ENCODE measurements around the gene UBE2H. TPM values are rescaled to one million over a fixed set of nuclear protein-coding genes. Genes with fewer than 3 reads are reported as not detected.

The UBE2H gene
- total RNA-seq, 4 donors from 2014 or later, result 49.5 to 90.9 (median 57.1) TPM

- WGBS, result 75% methylated on average over 3 of the region's 3 CpGs
- no peaks in the 10 kb centered on the region for H3K36me3 ChIP-seq
- TF ChIP-seq POLR2A (IDR thresholded peaks at IDR 0.05), result no peak
- TF ChIP-seq, protein P1, sequence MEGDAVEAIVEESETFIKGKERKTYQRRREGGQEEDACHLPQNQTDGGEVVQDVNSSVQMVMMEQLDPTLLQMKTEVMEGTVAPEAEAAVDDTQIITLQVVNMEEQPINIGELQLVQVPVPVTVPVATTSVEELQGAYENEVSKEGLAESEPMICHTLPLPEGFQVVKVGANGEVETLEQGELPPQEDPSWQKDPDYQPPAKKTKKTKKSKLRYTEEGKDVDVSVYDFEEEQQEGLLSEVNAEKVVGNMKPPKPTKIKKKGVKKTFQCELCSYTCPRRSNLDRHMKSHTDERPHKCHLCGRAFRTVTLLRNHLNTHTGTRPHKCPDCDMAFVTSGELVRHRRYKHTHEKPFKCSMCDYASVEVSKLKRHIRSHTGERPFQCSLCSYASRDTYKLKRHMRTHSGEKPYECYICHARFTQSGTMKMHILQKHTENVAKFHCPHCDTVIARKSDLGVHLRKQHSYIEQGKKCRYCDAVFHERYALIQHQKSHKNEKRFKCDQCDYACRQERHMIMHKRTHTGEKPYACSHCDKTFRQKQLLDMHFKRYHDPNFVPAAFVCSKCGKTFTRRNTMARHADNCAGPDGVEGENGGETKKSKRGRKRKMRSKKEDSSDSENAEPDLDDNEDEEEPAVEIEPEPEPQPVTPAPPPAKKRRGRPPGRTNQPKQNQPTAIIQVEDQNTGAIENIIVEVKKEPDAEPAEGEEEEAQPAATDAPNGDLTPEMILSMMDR (IDR thresholded peaks at IDR 0.05), result no peak
- no peak for TF ChIP-seq EP300 (IDR thresholded peaks at IDR 0.05)
- TF ChIP-seq POLR2AphosphoS5 (IDR thresholded peaks at IDR 0.05), result no peak
- no peak overlapping the region for H3K27ac ChIP-seq
- no peak overlapping the region for H3K4me3 ChIP-seq
- peaks cover 49% of the 10 kb centered on the region for H3K4me1 ChIP-seq
- H3K9me3 ChIP-seq, result no peaks in the 10 kb centered on the region
- no peak for DNase-seq (ENCODE audit: low spot score in 2 of 2)
- no peaks in the 10 kb centered on the region for H3K27me3 ChIP-seq
Observed at GRCh38 chr7:129947049-129947448, 5.7 kb downstream of the UBE2H start.

DNA sequence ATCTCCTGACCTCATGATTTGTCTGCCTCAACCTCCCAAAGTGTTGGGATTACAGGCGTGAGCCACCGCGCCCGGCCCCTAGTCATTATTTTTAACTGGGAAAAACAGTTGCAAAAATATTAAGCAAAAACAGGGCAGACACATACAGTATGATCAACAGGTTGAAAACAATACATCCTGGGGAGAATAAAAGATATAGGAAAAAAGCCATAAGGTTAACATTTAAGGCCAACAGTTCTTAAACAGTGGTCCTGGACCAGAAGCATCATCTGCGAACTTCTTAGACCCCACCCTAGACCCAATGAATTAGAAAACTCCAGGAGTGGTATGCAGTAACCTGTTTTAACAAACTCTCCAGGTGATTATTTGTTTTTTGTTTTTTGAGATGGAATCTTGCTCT, 6.5 kb downstream of the UBE2H start:
- Histone ChIP-seq H3K4me3 (no peak overlapping the region), H3K36me3 (no peaks in the 10 kb centered on the region), H3K27ac (no peak overlapping the region), H3K9me3 (no peaks in the 10 kb centered on the region), H3K4me1 (peaks cover 46% of the 10 kb centered on the region), H3K27me3 (no peaks in the 10 kb centered on the region)
- TF ChIP-seq POLR2A (IDR thresholded peaks at IDR 0.05) (no peak), POLR2AphosphoS5 (IDR thresholded peaks at IDR 0.05) (no peak), EP300 (IDR thresholded peaks at IDR 0.05) (no peak)
- TF ChIP-seq, protein P1 (IDR thresholded peaks at IDR 0.05), result no peak
- WGBS, result 100% methylated on average over 5 of the region's 5 CpGs
- no peak for DNase-seq (ENCODE audit: low spot score in 2 of 2)

DNA sequence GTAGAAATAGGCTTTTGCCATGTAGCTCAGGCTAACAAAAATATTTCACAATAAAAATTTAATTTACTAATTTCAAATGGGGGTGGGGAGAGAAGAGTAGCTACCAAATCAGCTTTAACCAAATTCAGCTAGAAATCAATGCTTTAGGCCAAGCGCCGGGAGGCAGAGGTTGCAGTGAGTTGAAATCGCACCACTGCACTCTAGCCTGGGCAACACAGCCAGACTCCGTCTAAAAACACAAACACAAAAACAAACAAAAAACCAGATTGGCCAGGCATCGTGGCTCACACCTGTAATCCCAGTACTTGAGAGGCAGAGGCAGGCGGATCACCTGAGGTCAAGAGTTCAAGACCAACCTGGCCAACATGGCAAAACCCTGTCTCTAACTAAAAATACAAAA, 9.4 kb downstream of the UBE2H start:
- peak in 1 of 2 donors; percentile 31 for DNase-seq (ENCODE audit: low spot score in 2 of 2)
- no peaks in the 10 kb centered on the region for H3K27me3 ChIP-seq
- 93% methylated on average over 6 of the region's 6 CpGs for WGBS
- H3K4me1 ChIP-seq, result peaks cover 16% of the 10 kb centered on the region
- no peaks in the 10 kb centered on the region for H3K36me3 ChIP-seq
- H3K9me3 ChIP-seq, result no peaks in the 10 kb centered on the region
- no peak overlapping the region for H3K4me3 ChIP-seq
- H3K27ac ChIP-seq, result no peak overlapping the region
- TF ChIP-seq POLR2AphosphoS5 (IDR thresholded peaks at IDR 0.05) (no peak), POLR2A (IDR thresholded peaks at IDR 0.05) (no peak), EP300 (IDR thresholded peaks at IDR 0.05) (no peak)
- TF ChIP-seq, protein P1 (IDR thresholded peaks at IDR 0.05), result no peak

- H3K27me3 ChIP-seq, result no peaks in the 10 kb centered on the region
- no peak overlapping the region for H3K27ac ChIP-seq
- WGBS, result 81% methylated on average over 2 of the region's 2 CpGs
- H3K4me3 ChIP-seq, result no peak overlapping the region
- no peaks in the 10 kb centered on the region for H3K36me3 ChIP-seq
- H3K4me1 ChIP-seq, result no peaks in the 10 kb centered on the region
- no peaks in the 10 kb centered on the region for H3K9me3 ChIP-seq
- no peak for TF ChIP-seq EP300 (IDR thresholded peaks at IDR 0.05)
- TF ChIP-seq, protein P1 (IDR thresholded peaks at IDR 0.05), result no peak
- no peak for TF ChIP-seq POLR2A (IDR thresholded peaks at IDR 0.05)
- no peak for TF ChIP-seq POLR2AphosphoS5 (IDR thresholded peaks at IDR 0.05)
- DNase-seq (ENCODE audit: low spot score in 2 of 2), result no peak
Observed at GRCh38 chr7:129940329-129940728, 12.4 kb downstream of the UBE2H start.

DNA sequence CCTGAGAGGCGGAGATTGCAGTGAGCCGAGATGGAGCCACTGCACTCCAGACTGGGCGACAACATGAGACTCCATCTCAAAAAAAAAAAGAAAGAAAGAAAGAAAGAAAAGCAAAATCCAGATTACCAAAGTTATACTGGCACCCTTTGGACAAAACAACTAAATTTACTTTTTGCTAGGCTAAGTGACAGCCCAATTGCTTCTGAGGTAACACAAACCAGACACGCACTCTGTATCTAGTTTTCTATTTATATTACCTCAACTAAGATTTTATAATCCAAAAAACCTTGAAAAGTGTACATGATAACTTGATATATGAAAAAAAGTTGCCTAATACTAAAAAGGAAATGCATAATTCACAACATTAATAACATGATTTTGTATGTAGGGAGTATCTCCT, 12.9 kb downstream of the UBE2H start:
- Histone ChIP-seq H3K27ac (no peak overlapping the region), H3K36me3 (no peaks in the 10 kb centered on the region), H3K9me3 (no peaks in the 10 kb centered on the region), H3K4me3 (no peak overlapping the region), H3K27me3 (no peaks in the 10 kb centered on the region), H3K4me1 (no peaks in the 10 kb centered on the region)
- TF ChIP-seq EP300 (IDR thresholded peaks at IDR 0.05) (no peak), POLR2A (IDR thresholded peaks at IDR 0.05) (no peak), POLR2AphosphoS5 (IDR thresholded peaks at IDR 0.05) (no peak)
- TF ChIP-seq, protein P1 (IDR thresholded peaks at IDR 0.05), result no peak
- DNase-seq (ENCODE audit: low spot score in 2 of 2), result no peak
- WGBS, result 95% methylated on average over 4 of the region's 4 CpGs
